ENCODE measurements around the gene NDNF. TPM values are rescaled to one million over a fixed set of nuclear protein-coding genes. Genes with fewer than 3 reads are reported as not detected.

NDNF gene
- total and polyA plus RNA-seq, 2 donors (not counting 3 experiments of a cell fraction or from before 2014, with no cell fraction given): not detected

- BruUV-seq (replicated peaks): no TSS peak
- TF ChIP-seq EZH2 (IDR thresholded peaks at IDR 0.05; ENCODE audit: borderline replicate concordance, low read depth, low read length, severe bottlenecking) (no peak), MYC (IDR thresholded peaks at IDR 0.05; ENCODE audit: low read depth, low read length) (no peak), CTCF (IDR thresholded peaks at IDR 0.05; ENCODE audit: extremely low read depth in 1 of 2, insufficient read depth in 1 of 2, low read depth in 1 of 2, low read length in 2 of 2) (no peak), MAX (IDR thresholded peaks at IDR 0.05; ENCODE audit: insufficient read depth, insufficient read length) (no peak), FOS (IDR thresholded peaks at IDR 0.05; ENCODE audit: borderline replicate concordance, insufficient read depth, low read length) (no peak), GATA2 (IDR thresholded peaks at IDR 0.05; ENCODE audit: insufficient read depth, insufficient read length, low read depth, low read length) (no peak)
- H3K79me2 ChIP-seq (ENCODE audit: control insufficient read depth, insufficient read depth, low read length): no peaks in the 10 kb centered on the region
- H3K4me1 ChIP-seq (ENCODE audit: control insufficient read depth, extremely low read depth, insufficient read depth, low read length): no peaks in the 10 kb centered on the region
- DNase-seq (ENCODE audit: low read depth, low spot score) (no peak), FAIRE-seq (no peak)
- no peak overlapping the region for H3K4me2 ChIP-seq (ENCODE audit: insufficient read depth, low read length)
- H2AFZ ChIP-seq (ENCODE audit: low read depth, low read length): no peak overlapping the region
- no peaks in the 10 kb centered on the region for H3K36me3 ChIP-seq (ENCODE audit: control insufficient read depth in 2 of 2, extremely low read depth in 1 of 2, insufficient read depth in 2 of 2, low read length in 2 of 2)
- intact Hi-C loops (cut with micrococcal nuclease): no loop called here
- H3K27ac ChIP-seq (ENCODE audit: insufficient read depth, low read depth, low read length): no peak overlapping the region
- H3K9me3 ChIP-seq (replicated peaks; ENCODE audit: control insufficient read depth, insufficient read depth, low read length): no peaks in the 10 kb centered on the region
- CTCF ChIA-PET: no interaction called here
- no peaks in the 10 kb centered on the region for H3K9me1 ChIP-seq (replicated peaks; ENCODE audit: control insufficient read depth, extremely low read depth, insufficient read depth, low read length)
- POLR2A ChIA-PET: no interaction called here
- no peaks in the 10 kb centered on the region for H3K27me3 ChIP-seq (ENCODE audit: control insufficient read depth in 2 of 2, insufficient read depth in 2 of 2, low read length in 2 of 2)
- no peaks in the 10 kb centered on the region for H4K20me1 ChIP-seq (replicated peaks; ENCODE audit: control insufficient read depth, extremely low read depth, insufficient read depth, low read length)
- dilution Hi-C loops (cut with MboI; ENCODE audit: extremely low pct_ligation_motif_present, low sequenced_read_pairs): no loop called here
- H3K9ac ChIP-seq (replicated peaks; ENCODE audit: extremely low read depth, insufficient read depth, low read length): no peak overlapping the region
- H3K4me3 ChIP-seq (replicated peaks in 1 of 3; ENCODE audit: insufficient read depth in 1 of 3, low read depth in 1 of 3, low read length in 3 of 3): no peak overlapping the region
These were observed 60.5 kb downstream of the NDNF start for GRCh38 chr4:121011780-121012340.
